HG03045 (cell line): ENCODE measurements around the gene RBM24.

ENCODE experiments used
- ATAC-seq: cut with Tn5 transposase; IDR thresholded peaks from one replicate; pipeline ENCODE4 v1.9.1; 2021; ENCODE audit warnings: mild to moderate bottlenecking, moderate library complexity; ENCODE audit not compliant: unreplicated experiment

RBM24 gene

GRCh38 chr6:17281100-17281496, at the start of gene RBM24:
Gene RBM24, plus strand, starts transcription at chr6:17281361. Its CDS starts 221 bp downstream, at chr6:17281582.
- ATAC-seq: no peak

DNA sequence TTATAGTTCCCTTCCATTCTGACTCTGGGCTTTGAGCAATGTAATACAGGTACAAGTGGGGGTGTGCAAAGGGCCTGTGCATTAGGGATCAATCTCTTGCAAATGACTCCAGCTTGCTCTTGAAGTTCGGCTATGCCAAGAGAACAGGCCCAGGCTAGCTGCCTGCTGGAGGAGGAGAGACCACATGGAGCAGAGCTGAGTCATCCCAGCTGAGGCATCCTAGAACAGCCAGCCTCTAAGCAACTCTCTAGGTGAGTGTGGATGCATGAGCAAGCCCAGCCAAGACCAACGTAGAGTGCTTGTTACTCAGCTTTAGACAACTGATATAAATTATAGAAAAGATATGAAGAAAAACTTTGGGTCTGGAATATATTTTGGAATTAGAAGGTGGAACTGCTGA, 47.6 kb upstream of the RBM24 start:
- ATAC-seq: no peak

GRCh38 chr6:17237246-17237645, 43.9 kb upstream of the RBM24 start:
- no peak for ATAC-seq

GRCh38 chr6:17239260-17239659, 41.9 kb upstream of the RBM24 start:
- no peak for ATAC-seq

GRCh38 chr6:17240803-17241500, 40.2 kb upstream of the RBM24 start:
- no peak for ATAC-seq

DNA sequence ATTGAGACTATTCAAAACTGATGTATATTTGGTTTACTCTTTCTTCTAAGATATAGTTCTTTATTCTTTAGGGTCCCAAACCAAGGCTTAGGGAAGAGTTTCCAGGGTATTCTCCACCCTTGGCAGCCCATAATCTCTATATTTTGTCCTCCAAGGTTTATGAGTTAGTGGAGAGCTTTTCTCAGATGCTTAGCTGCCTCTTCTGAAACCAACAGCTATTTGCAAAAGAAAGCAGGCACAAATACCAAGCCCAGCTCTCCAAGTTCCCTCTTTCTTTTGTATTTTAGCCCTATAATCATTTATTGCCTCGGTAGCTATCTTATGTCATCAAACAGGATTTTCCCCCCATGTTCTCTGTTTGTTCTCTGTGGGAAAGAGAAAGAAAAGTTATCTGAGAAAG, 39.1 kb upstream of the RBM24 start:
- no peak for ATAC-seq

GRCh38 chr6:17250237-17250636, 30.9 kb upstream of the RBM24 start:
- no peak for ATAC-seq

DNA sequence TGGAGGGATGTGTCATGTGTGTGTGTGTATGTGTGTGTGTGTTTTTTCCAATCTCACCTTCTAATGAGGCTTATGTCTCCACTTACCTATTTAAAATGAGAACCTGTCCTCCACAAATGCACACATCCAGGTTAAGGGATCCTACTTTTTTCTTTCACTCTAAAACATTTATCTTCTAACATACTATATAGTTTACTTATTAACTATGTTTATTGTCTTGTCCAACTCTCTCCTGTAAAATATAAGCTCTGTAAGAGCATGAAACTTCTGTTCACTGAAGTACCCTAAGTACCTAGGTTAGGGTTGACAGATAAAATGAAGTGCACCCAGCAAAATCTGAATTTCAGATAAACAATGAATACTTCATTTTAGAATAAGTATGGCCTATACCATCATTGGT, 29.2 kb upstream of the RBM24 start:
- no peak for ATAC-seq

DNA sequence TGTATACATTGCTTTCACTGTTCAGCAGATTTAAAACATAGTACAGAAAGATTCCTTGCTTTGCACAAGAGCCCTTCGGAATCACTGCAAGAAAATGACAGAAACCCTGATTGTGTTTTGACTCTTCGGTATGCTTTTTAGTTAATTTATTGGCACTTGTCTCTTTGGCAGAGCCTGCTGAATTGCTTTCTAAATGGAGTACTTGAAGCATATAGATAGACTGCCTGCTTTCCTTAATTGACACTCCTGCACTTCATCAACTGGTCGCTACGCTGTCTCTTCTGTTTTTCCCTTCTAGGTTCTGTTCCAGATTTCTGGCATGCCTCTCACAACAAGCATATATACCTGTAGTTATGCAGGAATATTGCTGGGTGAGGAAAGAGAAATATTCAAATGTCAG, 22.4 kb upstream of the RBM24 start:
- no peak for ATAC-seq

DNA sequence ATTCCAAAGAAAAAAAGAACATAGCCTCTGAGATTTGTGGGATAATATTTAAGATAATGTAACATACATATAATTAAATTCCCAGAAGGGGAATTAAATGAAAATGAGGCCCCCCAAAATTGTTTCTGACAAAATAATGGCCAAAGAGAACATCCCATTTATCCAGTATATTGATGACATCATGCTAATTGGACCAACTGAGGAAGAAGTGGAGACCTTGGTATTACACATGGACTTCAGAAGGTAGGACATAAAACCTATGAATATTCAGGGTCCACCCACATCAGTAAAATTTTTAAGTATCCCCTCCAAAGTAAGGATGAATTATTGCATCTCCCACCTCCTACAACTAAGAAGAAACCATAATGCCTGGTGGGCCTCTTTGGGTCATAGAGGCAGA, 15.6 kb upstream of the RBM24 start:
- no peak for ATAC-seq

DNA sequence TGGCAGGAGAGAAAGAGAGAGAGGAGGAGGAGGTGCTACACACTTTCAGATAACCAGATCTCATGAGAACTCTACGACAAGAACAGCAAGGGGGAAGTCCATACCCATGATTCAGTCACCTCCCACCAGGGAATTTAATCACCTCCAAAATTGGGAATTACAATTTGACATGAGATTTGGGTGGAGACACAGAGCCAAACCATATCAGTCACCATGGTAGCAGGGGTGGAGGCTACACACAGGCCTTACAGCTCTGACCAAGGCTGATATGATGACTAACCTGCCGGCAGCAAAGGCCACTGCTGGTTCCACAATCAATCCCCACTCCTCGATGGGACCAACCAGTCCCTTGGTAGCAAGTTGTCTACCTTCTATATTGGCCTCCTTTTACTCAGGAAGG, 13.6 kb upstream of the RBM24 start:
- no peak for ATAC-seq

DNA sequence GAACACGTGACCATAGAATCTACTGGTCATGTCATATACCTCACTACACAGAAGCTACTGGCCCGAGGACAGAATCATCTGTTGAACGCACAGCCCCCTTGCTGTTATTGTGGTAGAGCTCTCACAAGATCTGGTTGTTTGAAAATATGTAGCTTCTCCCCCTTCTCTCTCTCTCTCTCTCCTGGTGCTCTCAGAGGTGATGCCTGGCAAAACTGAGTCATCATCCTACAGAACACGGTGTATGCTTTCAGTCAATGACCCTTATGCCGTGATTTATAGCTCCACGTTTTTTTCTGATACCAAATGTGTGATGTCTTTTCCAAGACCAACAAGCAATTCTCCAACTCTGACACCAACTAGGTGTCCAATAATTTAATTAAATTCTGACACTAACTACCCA, 13.0 kb upstream of the RBM24 start:
- no peak for ATAC-seq

GRCh38 chr6:17269840-17270239, 11.3 kb upstream of the RBM24 start:
- no peak for ATAC-seq

- no peak for ATAC-seq
Observed at GRCh38 chr6:17271628-17272027, 9.5 kb upstream of the RBM24 start.

DNA sequence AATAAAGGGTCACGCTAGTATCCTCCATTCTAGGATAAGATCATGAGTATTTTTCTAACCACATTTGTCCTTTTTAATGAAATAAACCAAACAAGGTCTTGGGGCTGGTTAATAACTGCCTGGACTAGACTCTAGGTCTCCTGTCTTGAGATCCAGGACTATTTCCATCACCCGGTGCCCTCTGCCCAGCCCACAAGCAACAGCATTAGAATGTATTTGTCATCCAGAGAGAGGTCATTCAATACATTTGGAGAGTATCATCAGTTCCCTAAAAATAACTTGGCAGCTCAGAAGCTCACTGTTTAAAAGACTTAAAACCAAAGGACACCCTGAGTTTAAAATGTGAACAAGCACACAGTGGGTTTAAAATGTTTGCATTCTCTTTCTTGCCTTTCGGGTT, 4.4 kb upstream of the RBM24 start:
- no peak for ATAC-seq

GRCh38 chr6:17277256-17277655, 3.9 kb upstream of the RBM24 start:
- no peak for ATAC-seq

- ATAC-seq: no peak
Observed at GRCh38 chr6:17278289-17279063, 2.7 kb upstream of the RBM24 start.

DNA sequence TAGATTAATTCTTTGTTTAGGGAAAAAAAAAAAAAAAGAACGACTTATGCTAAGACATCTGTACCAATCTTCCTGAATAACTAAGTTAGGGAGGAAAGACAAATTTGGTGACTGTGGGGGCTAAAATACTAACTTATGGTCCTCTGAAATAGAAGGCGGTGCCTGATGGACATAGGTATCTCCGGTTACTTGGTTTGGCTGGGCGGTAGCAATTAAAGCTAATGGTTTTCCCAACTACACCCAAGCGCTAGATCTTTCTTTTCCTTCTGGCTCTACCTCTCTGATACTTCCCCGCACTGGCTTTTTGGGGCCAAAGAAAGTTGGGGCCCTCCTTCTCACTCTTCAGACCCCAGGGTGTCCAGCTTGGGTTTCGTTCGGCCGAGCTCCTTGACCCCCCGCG, 1.0 kb upstream of the RBM24 start:
- no peak for ATAC-seq

DNA sequence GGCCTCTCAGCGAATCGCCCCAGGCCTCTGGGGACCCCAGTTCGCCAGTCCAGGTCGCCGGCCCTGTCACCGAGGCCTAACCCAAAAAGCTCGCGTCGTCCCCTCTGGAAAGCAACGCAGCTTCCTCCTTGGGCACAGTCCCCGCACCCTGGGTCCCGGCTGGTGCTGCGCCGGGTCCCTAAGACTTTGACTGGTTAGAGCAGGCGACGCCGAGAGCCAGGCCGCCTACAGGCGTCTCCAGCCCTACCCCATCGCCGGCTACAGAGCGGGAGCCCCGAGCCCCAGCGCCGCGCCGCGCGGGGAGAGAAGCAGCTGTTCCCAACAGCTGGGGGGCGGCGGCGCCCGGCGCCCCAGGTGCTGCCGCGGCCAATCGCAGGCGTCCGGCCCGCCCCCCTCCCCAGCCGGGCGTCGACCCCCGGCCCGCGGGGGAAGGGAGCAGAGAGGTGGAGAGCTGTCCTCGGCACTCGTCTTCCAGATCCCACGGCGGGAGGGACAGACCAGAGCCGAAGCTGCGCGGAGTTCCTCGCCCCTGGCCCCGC, 540 bp upstream of the RBM24 start:
- ATAC-seq: no peak

DNA sequence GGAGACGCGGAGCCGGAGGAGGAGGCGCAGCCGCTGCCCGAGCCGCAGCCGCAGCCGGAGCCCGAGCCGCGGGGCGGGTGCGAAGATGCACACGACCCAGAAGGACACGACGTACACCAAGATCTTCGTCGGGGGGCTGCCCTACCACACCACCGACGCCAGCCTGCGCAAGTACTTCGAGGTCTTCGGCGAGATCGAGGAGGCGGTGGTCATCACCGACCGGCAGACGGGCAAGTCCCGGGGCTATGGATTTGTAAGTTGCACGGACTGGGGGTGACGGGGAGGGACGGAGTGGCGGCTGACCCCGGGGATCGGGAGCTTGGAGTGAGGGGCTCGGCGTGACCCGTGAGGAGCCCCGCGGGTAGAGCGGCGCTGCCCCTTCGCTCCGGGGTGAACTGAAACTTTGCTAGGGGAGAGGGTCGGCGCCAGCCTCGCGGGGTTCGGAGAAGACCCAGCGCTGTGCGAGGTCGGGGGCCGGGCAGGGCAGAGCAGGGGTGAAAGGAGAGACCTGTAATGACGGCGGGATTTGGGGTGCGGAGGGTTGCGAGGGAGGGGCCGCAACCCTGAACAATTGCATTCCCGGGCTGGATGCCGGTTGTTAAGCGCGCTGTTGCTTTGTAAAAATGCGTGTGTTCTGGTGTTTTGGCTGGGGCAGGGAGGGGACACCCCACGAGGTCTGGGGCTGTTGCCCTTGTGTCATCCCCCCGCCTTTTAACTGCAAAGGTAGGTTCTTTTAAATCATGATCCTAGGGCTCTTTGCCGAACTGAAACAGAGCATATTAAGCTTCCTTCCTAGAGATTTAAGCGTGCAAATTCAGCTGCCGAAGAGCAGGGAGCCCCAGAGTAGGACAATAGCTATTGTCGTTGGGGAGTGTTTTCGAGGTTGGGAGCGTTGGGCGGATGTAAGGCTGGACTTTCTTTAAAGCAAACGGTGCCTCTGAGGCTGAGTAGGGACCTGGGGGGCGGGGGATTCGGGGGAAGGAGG, 628 bp downstream of the RBM24 start:
- ATAC-seq: no peak

DNA sequence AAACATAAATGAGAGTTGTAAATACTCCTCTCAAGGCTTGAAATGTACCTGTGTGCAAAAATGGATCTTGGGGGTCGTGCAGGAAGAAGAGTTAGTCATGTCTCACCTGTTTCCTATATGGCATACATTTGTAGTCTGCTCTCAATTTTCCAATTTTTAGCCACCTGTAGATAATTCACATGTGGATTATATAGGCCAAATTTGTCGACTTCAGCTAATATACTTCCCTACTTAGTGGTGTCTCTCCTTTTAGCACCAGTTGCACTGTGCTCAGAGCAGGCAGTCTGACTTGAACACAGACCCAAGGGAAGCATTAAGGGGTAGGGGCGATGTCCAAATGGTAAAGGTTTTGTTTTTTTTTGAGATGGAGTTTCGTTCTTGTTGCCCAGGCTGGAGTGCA, 1.9 kb downstream of the RBM24 start:
- no peak for ATAC-seq
